Adrenal gland (tissue), 12 donors: ENCODE results near the gene MKLN1. TPM values are rescaled to one million over a fixed set of nuclear protein-coding genes. Genes with fewer than 3 reads are reported as not detected.

ENCODE experiments used
- DNase-seq, 7 donors: peaks; one replicate each; pipeline ENCODE4 v3.0.0-alpha.2; 2019 to 2020
- H3K27ac ChIP-seq, 5 donors: fragments of 200-600 bp; sonication (generic) in 4 of 5; 1 replicate in 3 of 5; 2 replicates in 2 of 5; pipeline versions ENCODE4 v1.5.1 to v1.8.0; 2016 to 2020; ENCODE audit warnings: mild to moderate bottlenecking in 1 of 5
- H3K27me3 ChIP-seq: fragments of 200-600 bp; 2 replicates; pipeline ENCODE4 v1.8.0; 2021
- H3K36me3 ChIP-seq, 2 donors: fragments of 200-600 bp; replicated peaks in 1 of 2; 1 replicate in 1 of 2; 2 replicates in 1 of 2; pipeline versions ENCODE4 v1.5.1 to v1.8.0; 2018 to 2022
- H3K4me1 ChIP-seq, 2 donors: fragments of 200-600 bp; replicated peaks in 1 of 2; 1 replicate in 1 of 2; 2 replicates in 1 of 2; pipeline versions ENCODE4 v1.5.1 to v1.8.0; 2018 to 2021
- H3K4me3 ChIP-seq, 4 donors: fragments of 200-600 bp; sonication (generic) in 3 of 4; one replicate each; pipeline ENCODE4 v1.5.1; 2016 to 2018
- H3K9me3 ChIP-seq, 3 donors: fragments of 200-600 bp; sonication (generic) in 1 of 3; replicated peaks in 1 of 3; 1 replicate in 2 of 3; 2 replicates in 1 of 3; pipeline versions ENCODE4 v1.5.1 to v1.8.0; 2016 to 2021
- CTCF ChIP-seq, 6 experiments: fragments of 450-650 bp in 4 of 6; fragments of 200-600 bp in 2 of 6; sonication (generic) in 1 of 6; IDR thresholded peaks; 1 replicate in 5 of 6; 2 replicates in 1 of 6; pipeline versions ENCODE4 v1.5.1 to v1.8.0; 2016 to 2021; ENCODE audit warnings: antibody characterized with exemption in 6 of 6, mild to moderate bottlenecking in 2 of 6, moderate library complexity in 1 of 6
- POLR2A ChIP-seq, 2 donors: fragments of 450-650 bp; IDR thresholded peaks; one replicate each; pipeline ENCODE4 v1.6.1; 2017; ENCODE audit warnings: antibody characterized with exemption in 2 of 2, mild to moderate bottlenecking in 2 of 2, moderate library complexity in 1 of 2
- WGBS, 4 donors: extraction: QIAGEN DNeasy Blood & Tissue Kit in 2 of 4; methylation state at CpG; one replicate each; pipeline versions ENCODE4 v1.1.5 to v1.1.7; 2013 to 2017; 5-methylcytosine and 5-hydroxymethylcytosine counted together
- intact Hi-C, 2 donors: fragments of 100-400 bp; cut with DNase I; formaldehyde crosslinking; loops; one replicate each; pipeline versions ENCODE4 v1.14.1 to v1.15.0; 2022 to 2023
- polyA plus RNA-seq, 3 donors: library from polyadenylated mRNA; stranded (reverse); fragments of 200-250 nt in 2 of 3; fragments of 350-450 nt in 1 of 3; fragmentation: Illumina TruSeq in 1 of 3; extraction: RNeasy Lipid Tissue Mini Kit (QIAGEN cat#74804) in 1 of 3; gene quantifications; one replicate each; pipeline ENCODE4 v1.2.3, GENCODE V29; 2013 to 2014
- total RNA-seq, 9 donors: library from RNA; depleted of rRNA in 4 of 9; stranded (reverse); fragments of >200 nt in 4 of 9; fragments of 120-200 nt in 1 of 9; fragmentation: NEBNext Ultra II Directional in 1 of 9; extraction: Animal tissue kit (Norgen Biotek cat#: 25700) in 1 of 9; gene quantifications; one replicate each; pipeline versions ENCODE4 v1.1.0 to v1.2.4, GENCODE V29; 2013 to 2023
- donor health status: healthy with polysubstance abuse.
- donor health status: Bipolar disorder and iron deficiency.
- donor health status: DM: yes; HTN: yes; CAD: no.
- donor health status: DM: no; HTN: no; CAD: no.
- donor health status: DM: no; HTN: no; CAD: no.
- donor health status: DM: yes; HTN: yes; CAD: no.

The MKLN1 gene
- total and polyA plus RNA-seq, 12 donors: 20.7 to 81.2 (median 55.2) TPM

DNA sequence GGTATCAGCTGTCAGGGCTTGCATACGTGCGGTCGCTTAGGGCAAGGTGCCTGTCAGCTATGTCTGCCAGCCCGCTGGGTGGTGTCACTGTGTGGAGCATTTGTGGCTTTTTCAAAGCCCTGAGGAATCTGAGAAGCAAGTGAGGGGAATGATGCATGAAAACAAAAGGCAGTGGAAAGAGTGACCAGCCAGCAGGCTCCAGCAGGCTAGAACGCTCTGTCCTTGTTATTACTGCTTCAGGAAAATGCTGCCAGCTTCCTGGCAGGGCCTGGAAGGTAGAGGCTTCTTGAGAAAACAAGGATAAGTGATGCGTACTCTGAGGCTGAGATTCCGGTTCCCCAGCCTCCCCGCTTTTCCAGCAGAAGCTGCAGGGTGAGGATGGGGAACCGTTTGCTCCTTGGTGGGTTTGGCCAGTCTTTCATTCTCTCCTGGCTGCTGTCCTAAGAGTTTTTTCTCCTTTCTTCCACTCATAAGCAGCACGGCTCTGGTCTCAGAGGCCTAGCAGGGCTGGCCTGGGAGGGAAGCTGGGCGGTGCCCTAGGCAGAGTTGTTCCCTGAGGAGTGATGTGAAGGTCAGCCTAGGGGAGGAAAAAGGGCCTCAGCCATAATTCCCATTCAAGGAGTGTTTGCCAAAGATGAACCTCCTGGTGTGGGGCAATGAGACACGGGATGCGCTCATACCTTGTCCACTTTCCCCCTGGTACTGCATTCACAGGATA, 42.8 kb upstream of the MKLN1 start:
- intact Hi-C loops: no loop called here
- Histone ChIP-seq H3K27ac (peak overlapping the region in 3 of 5 donors; percentile 12 to 60 (median 18)), H3K27me3 (no peaks in the 10 kb centered on the region), H3K36me3 (no peaks in the 10 kb centered on the region), H3K4me3 (no peak overlapping the region), H3K4me1 (peaks cover 6 to 20% of the 10 kb centered on the region in 2 donors), H3K9me3 (no peaks in the 10 kb centered on the region)
- no peak for TF ChIP-seq CTCF (IDR thresholded peaks at IDR 0.05)
- TF ChIP-seq POLR2A (IDR thresholded peaks at IDR 0.05): no peak
- 77 to 91% (median 81%) methylated on average over 13 of the region's 13 CpGs for WGBS, 4 donors
- DNase-seq: peak in 1 of 7 donors; percentile 62

DNA sequence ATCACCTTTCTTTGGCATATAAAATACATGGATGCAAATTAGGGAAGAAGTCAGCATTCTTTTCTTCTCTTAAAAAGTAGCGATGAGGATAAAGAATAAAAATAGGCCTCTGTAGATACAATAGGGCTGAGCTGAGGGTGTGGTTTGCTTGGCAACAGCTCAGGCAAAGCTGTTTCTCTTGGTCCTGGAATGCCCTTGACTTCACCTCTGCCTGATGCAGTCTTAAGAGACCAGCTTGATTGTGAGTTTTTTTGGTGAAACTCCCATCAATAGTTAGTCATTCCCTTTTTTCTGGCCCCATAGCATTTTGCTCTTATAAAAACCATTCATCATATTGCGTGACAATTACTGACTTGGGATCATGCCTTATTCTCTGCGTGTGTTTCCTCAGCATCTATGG, 42.1 kb upstream of the MKLN1 start:
- peak overlapping the region in 2 of 5 donors; percentile 18 to 53 for H3K27ac ChIP-seq
- DNase-seq: peak in 1 of 7 donors; percentile 21
- H3K4me1 ChIP-seq: peaks cover 6 to 17% of the 10 kb centered on the region in 2 donors
- H3K36me3 ChIP-seq: no peaks in the 10 kb centered on the region
- TF ChIP-seq POLR2A (IDR thresholded peaks at IDR 0.05) (no peak), CTCF (IDR thresholded peaks at IDR 0.05) (no peak)
- intact Hi-C loops: no loop called here
- H3K9me3 ChIP-seq: no peaks in the 10 kb centered on the region
- H3K4me3 ChIP-seq: no peak overlapping the region
- H3K27me3 ChIP-seq: no peaks in the 10 kb centered on the region
- 85 to 88% (median 87%) methylated on average over 3 of the region's 3 CpGs for WGBS, 4 donors

DNA sequence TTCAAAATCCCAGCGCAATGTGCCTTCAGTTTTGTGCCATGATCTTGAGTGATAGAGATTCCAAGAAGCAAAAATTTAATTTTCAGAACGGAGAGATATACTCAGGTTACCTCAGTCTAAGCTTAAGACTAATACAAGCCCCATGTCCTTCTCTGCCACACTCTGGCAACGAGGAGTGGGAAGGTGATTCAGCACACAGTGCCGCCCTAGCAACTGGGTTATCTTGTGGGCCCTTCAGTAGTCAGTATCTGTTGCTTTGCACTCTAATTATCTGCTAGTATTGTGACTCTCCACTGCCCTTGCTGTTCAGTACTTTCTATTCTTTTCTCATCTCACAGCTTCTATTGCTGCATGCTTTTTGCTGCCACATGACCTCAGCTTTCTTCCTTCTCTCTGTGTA, 39.2 kb upstream of the MKLN1 start:
- WGBS, 4 donors: 68 to 89% (median 73%) methylated on average over 4 of the region's 4 CpGs
- TF ChIP-seq POLR2A (IDR thresholded peaks at IDR 0.05) (no peak), CTCF (IDR thresholded peaks at IDR 0.05) (no peak)
- peaks cover 0 to 9% of the 10 kb centered on the region in 2 donors for H3K4me1 ChIP-seq
- peak in 5 of 7 donors; percentile 43 to 69 (median 61) for DNase-seq
- no peaks in the 10 kb centered on the region for H3K36me3 ChIP-seq
- no peak overlapping the region for H3K4me3 ChIP-seq
- no peaks in the 10 kb centered on the region for H3K9me3 ChIP-seq
- H3K27ac ChIP-seq: no peak overlapping the region
- no peaks in the 10 kb centered on the region for H3K27me3 ChIP-seq
- intact Hi-C loops: no loop called here

DNA sequence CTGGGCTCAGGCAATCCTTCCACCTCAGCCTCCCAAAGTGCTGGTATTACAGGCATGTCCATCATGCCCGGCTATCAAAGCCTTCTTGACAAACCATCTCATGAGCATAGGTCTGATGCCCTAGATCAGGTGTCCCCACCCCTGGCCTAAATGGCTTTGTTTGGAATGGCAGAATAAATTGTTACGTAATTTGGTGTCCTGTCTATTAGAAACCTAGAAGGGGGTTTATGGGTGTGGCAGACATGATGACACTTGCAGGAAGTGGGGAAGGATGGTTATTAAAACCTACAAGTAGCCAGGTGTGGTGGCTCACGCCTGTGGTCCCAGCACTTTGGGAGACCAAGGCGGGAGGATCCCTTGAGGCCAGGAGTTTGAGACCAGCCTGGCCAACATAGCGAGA, 38.6 kb upstream of the MKLN1 start:
- peaks cover 0 to 9% of the 10 kb centered on the region in 2 donors for H3K4me1 ChIP-seq
- H3K4me3 ChIP-seq: no peak overlapping the region
- intact Hi-C loops: no loop called here
- no peaks in the 10 kb centered on the region for H3K27me3 ChIP-seq
- no peaks in the 10 kb centered on the region for H3K9me3 ChIP-seq
- no peak for TF ChIP-seq CTCF (IDR thresholded peaks at IDR 0.05)
- no peak for TF ChIP-seq POLR2A (IDR thresholded peaks at IDR 0.05)
- no peak for DNase-seq
- H3K27ac ChIP-seq: no peak overlapping the region
- no peaks in the 10 kb centered on the region for H3K36me3 ChIP-seq
- 91 to 98% (median 95%) methylated on average over 5 of the region's 5 CpGs for WGBS, 4 donors
